Measurements from ENCODE around the gene SRBD1. TPM values are rescaled to one million over a fixed set of nuclear protein-coding genes. Genes with fewer than 3 reads are reported as not detected.

Gene SRBD1
- total and polyA plus RNA-seq, 8 donors, result 4.4 to 45.7 (median 25.5) TPM

DNA sequence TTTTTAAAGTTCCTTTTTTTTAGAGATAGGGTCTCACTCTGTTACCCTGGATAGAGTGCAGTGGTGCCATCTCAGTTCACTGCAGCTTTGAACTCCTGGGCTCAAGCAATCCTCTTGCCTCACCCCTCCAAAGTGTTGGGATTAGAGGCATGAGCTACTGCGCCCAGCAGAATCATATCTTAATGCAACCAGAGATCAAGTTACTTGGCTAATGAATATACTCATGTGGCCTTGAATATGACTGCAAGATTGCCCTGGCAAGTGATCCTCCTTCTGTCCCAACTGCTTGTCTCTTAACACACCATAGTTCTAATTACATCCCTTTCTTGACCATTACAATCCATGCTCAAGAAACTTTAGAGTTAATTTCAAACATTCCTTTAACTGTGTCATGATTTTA lies 133.5 kb downstream of the SRBD1 start:
- Histone ChIP-seq H3K4me1 (no peaks in the 10 kb centered on the region), H3K9me3 (peaks cover 0 to 4% (median 0%) of the 10 kb centered on the region in 4 donors), H3K27ac (no peak overlapping the region), H3K4me3 (no peak overlapping the region), H3K36me3 (peaks cover 0 to 25% (median 2%) of the 10 kb centered on the region in 4 donors), H3K27me3 (no peaks in the 10 kb centered on the region)
- TF ChIP-seq POLR2AphosphoS5 (IDR thresholded peaks at IDR 0.05) (no peak), POLR2A (IDR thresholded peaks at IDR 0.05) (no peak), EP300 (IDR thresholded peaks at IDR 0.05) (no peak)
- TF ChIP-seq, protein P1, sequence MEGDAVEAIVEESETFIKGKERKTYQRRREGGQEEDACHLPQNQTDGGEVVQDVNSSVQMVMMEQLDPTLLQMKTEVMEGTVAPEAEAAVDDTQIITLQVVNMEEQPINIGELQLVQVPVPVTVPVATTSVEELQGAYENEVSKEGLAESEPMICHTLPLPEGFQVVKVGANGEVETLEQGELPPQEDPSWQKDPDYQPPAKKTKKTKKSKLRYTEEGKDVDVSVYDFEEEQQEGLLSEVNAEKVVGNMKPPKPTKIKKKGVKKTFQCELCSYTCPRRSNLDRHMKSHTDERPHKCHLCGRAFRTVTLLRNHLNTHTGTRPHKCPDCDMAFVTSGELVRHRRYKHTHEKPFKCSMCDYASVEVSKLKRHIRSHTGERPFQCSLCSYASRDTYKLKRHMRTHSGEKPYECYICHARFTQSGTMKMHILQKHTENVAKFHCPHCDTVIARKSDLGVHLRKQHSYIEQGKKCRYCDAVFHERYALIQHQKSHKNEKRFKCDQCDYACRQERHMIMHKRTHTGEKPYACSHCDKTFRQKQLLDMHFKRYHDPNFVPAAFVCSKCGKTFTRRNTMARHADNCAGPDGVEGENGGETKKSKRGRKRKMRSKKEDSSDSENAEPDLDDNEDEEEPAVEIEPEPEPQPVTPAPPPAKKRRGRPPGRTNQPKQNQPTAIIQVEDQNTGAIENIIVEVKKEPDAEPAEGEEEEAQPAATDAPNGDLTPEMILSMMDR (IDR thresholded peaks at IDR 0.05), result no peak
- DNase-seq, result no peak
- 87 to 100% (median 97%) methylated on average over 1 of the region's 1 CpG for WGBS, 5 donors
- intact Hi-C loops (cut with DNase I; ENCODE audit: low total_unique reads), result no loop called here

DNA sequence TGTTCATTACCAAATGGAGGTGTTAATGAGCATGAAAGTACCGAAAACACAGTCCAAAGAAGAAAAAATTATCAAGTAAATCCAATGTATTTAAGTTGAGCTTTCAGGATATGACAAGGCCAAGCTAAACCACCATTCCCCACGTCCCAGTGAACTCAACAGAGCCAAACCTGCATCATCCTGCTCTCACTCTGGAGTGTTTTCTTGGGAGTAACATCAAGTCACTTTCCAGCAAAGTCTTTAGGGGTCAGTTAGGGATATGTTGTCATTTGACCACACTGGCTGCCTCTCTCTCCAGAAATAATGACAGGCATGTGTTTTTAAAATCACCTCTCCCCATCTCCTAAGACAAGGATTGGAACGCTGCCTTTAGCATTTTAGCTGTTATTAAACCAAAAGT lies 140.5 kb downstream of the SRBD1 start:
- Histone ChIP-seq H3K9me3 (no peaks in the 10 kb centered on the region), H3K27ac (peak overlapping the region in 1 of 5 donors; percentile 27), H3K36me3 (peaks cover 0 to 1% (median 0%) of the 10 kb centered on the region in 4 donors), H3K4me1 (peaks cover 9 to 22% (median 15%) of the 10 kb centered on the region in 4 donors), H3K4me3 (no peak overlapping the region), H3K27me3 (no peaks in the 10 kb centered on the region)
- no peak for TF ChIP-seq EP300 (IDR thresholded peaks at IDR 0.05)
- DNase-seq, result no peak
- 85 to 93% (median 87%) methylated on average over 3 of the region's 3 CpGs for WGBS, 5 donors
- intact Hi-C loops (cut with DNase I; ENCODE audit: low total_unique reads), result no loop called here

DNA sequence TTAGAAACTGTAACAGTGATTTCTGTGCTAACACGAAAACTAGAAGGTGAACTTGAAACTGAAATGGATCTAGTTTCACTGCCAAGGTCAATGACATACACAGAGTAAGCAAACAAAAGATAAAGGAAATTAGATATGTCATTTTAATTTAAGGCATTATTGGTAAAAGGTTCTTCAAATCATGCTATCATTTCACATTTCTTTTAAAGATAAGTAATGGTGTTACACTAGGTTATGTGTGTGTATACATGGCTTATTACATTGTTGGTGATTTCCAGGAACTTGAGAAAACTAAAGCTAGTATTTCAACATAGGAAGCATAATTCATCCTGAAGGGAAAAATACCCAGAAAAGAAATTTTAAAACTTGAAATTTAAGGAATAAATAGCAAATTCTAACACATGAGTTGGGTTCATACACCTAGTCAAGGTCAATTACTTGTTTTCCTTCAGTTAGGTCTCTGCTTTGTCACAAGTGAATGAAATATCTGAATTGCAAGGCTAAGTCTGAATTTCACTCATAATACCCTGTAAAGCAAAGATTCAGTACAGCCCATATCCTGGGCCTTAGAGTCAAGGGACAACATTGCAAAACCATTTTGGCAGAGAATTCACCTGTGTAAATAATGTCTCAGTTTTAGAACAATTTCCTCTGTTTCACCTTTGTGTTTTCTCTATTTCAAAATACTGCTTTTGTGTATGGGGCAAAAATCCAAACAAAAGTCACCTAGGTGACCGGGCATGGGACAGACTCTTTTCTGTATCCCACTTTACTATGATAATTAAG lies 141.6 kb downstream of the SRBD1 start:
- no peak overlapping the region for H3K4me3 ChIP-seq
- intact Hi-C loops (cut with DNase I; ENCODE audit: low total_unique reads), result no loop called here
- H3K27ac ChIP-seq, result peak overlapping the region in 3 of 5 donors; percentile 27 to 40 (median 36)
- DNase-seq, result peak in 1 of 2 donors; percentile 59
- H3K27me3 ChIP-seq, result no peaks in the 10 kb centered on the region
- H3K9me3 ChIP-seq, result no peaks in the 10 kb centered on the region
- H3K36me3 ChIP-seq, result no peaks in the 10 kb centered on the region
- WGBS, 5 donors, result 30 to 57% (median 49%) methylated on average over 2 of the region's 2 CpGs
- peaks cover 9 to 22% (median 15%) of the 10 kb centered on the region in 4 donors for H3K4me1 ChIP-seq
- TF ChIP-seq POLR2AphosphoS5 (IDR thresholded peaks at IDR 0.05) (peak in 1 of 3 donors; percentile 11), POLR2A (IDR thresholded peaks at IDR 0.05) (no peak)

DNA sequence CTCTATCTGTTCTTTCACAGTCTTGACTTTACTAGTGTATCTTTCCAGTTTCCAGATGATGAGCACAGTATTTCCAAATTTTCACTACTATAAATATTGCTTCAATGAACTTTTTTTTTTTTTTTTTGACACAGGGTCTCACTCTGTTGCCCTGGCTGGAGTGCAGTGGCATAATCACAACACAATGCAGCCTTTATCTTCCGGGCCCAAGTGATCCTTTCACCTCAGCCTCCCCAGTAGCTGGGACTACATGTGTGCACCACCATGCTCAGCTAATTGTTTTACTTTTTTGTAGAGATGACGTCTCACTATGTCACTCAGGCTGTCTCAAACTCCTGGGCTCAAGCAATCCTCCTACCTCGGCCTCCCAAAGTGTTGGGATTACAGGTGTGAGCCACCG lies 142.8 kb downstream of the SRBD1 start:
- Histone ChIP-seq H3K4me1 (peaks cover 9 to 22% (median 15%) of the 10 kb centered on the region in 4 donors), H3K9me3 (no peaks in the 10 kb centered on the region), H3K36me3 (no peaks in the 10 kb centered on the region), H3K27ac (no peak overlapping the region), H3K27me3 (no peaks in the 10 kb centered on the region), H3K4me3 (no peak overlapping the region)
- no peak for DNase-seq
- TF ChIP-seq POLR2AphosphoS5 (IDR thresholded peaks at IDR 0.05) (no peak), EP300 (IDR thresholded peaks at IDR 0.05) (no peak), POLR2A (IDR thresholded peaks at IDR 0.05) (no peak)
- TF ChIP-seq, protein P1 (IDR thresholded peaks at IDR 0.05), result no peak
- intact Hi-C loops (cut with DNase I; ENCODE audit: low total_unique reads), result no loop called here
- 95 to 98% (median 98%) methylated on average over 4 of the region's 4 CpGs for WGBS, 5 donors

DNA sequence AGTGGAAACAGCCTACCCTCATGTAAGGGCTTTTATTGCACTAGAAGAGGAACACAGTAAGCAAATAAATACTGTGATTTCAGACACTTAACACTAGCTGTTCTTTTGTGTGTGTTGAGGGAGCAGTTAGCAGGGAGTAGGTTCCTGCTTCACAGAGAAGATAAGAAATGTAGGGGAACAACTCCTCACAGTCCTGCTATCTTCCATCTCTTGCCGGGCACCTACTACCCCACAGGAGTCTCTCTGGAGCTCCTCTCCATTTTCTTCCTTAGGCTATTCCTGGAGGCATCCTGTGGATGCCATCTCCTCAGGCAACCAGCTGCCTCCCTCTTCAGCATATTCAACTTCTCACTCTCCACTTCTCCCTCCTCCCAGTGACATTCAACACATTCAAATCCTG lies 145.0 kb downstream of the SRBD1 start:
- Histone ChIP-seq H3K27me3 (no peaks in the 10 kb centered on the region), H3K9me3 (no peaks in the 10 kb centered on the region), H3K4me1 (peaks cover 9 to 18% (median 15%) of the 10 kb centered on the region in 4 donors), H3K36me3 (peaks cover 0 to 4% (median 0%) of the 10 kb centered on the region in 4 donors), H3K4me3 (no peak overlapping the region), H3K27ac (no peak overlapping the region)
- TF ChIP-seq POLR2A (IDR thresholded peaks at IDR 0.05) (no peak), POLR2AphosphoS5 (IDR thresholded peaks at IDR 0.05) (no peak), EP300 (IDR thresholded peaks at IDR 0.05) (no peak)
- TF ChIP-seq, protein P1 (IDR thresholded peaks at IDR 0.05), result no peak
- 18 to 62% (median 33%) methylated on average over 1 of the region's 1 CpG for WGBS, 5 donors
- no peak for DNase-seq
- intact Hi-C loops (cut with DNase I; ENCODE audit: low total_unique reads), result no loop called here

Measured in stomach (tissue), 9 donors.